GM20431 (cell line): ENCODE results near the gene NFX1.

Experiments
- in situ Hi-C: fragments of 300-500 bp; cut with MseI, MboI; formaldehyde crosslinking; loops from one replicate; pipeline ENCODE4 v1.15.0; 2020; ENCODE audit warnings: low sequenced_read_pairs; ENCODE audit not compliant: unreplicated experiment

The NFX1 gene

DNA sequence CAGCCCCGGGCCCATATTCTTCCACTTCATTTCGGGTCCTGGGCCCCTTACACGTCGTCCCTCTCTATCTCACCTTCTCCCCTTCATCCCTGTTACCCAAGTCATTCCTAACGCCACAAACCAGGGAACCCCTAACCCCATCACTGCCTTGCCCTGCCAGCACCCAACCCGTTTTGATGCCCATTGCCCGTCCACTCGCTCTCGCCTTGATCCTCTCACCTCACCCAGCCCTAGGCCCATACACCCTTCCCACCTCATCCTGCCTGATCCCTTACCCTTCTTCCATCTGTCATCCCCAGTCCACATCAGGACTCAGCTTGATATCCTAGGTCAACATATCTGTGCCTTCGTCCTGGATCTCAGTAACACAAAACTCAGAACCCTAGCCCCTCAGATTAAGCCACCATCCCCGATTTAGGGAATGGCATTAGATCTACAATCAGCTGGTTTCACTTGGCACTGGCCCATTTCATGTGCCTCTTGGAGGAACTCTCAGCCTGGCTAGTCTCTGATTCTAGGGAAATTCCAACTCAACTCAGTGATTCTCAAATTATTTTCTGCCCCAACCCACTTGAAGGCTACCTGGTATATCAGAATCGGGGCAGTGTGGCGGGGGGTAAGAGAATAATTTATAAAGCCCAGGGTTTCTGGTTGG lies 25.0 kb upstream of the NFX1 start:
- in situ Hi-C loops = no loop called here

DNA sequence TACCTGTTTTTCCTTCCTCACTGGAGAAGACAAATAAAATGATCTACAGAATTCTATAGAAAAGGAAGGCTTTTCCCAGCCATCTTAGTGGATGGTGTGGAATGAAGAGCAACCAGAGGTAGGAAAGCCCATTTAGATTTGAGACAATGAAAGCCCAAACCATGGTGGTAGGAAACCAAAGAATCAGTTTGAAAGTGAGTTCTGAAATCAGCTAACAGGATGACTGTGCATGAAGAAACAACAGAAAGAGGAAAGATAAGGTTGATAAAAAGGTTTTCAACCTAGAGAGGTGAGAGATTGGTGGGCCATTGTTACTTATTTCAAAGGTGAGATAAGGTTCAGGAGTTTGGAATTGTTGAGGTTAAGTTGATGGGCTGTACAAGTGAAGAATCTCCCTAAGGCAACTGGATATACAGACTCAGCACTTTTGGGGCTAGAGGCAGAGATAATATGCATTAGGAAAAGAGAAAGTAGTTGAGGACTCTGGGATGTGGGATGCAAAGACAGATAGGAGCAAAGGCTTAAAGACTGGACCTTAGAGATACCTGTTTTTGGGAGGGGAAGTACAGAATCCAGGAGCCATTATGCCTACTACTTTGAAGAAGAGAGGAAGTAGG lies 23.1 kb upstream of the NFX1 start:
- in situ Hi-C loops = no loop called here

DNA sequence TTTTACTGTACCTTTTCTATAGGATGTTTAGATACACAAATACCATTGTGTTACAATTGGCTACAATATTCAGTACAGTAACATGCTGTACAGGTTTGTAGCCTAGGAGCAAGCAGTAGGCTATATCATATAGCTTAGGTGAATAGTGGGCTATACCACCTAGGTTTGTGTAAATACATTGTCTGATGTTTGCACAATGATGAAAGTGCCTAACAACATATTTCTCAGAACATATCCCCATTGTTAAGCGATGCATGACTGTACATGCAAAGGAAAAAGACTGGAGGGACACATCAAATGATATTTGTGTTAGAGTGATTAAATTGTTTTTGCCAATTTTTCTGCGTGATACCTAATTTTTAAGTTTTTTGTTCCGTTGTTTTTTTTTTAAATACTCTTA lies 20.2 kb upstream of the NFX1 start:
- in situ Hi-C loops = no loop called here

DNA sequence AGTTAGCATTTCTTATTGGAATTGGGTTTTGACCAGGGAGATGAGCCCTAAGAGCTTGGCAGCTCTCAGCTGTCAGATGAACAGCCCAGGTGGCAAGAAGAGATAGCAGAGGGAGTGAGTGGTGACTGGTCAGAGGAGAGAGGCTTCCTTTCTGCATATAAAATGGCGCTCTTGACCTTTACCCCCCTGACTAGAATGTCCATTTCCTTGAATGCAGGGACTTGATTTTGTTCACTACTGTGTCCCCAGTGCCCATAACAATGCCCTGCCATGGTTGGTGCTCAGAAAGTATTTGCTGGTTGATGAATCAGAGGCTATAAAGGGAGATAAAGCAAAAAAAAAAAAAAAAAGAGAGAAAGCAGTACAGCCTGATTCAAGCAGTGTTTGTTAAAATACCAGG lies 18.3 kb upstream of the NFX1 start:
- in situ Hi-C loops = no loop called here

DNA sequence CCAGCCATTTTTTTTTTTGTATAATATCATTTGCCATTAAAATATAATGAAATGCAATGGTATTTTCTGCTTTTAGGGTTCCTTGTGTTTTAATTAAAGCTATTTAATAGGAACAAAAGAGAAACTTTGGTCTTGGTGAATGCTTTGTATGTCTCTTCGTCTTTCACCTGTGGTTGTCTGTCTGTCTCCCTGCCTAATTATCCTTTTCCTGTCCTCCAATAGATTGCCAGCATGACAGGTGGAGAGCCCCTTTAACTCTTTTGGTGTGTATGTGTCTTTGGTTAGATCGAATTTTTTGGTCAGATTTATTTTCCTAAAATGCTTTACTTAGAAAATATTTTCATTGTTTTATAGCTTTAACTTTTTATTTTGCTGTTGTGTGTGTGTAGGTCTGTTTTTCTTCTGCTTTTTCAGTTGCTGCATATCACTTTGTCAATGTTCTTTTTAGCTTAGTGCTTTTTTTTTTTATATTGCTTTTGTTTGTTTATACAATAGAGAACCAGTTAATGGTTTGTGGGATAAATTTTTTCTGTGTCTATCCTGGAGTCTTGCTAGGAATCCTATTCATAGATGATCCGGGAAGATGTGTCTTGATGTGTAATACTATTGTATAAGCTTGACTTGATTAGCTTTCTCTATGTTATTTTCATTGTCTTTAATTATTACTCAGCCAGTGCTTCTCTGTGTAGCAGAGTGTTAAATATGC lies 16.9 kb upstream of the NFX1 start:
- in situ Hi-C loops = no loop called here

DNA sequence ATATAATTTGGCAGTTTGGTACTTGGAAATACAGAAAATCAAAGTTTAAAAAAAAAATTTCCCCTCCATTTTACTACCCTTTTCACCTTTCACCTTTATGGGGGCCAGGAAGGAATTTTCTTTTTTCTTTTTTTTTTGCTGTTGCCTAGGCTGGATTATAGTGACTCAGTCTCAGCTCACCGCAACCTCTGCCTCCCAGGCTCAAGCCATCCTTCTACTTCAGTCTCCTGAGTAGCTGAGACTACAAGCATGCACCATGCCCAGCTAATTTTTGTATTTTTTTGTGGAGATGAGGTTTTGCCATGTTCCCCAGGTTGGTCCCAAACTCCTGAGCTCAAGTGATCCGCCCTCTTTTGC lies 16.4 kb upstream of the NFX1 start:
- in situ Hi-C loops = no loop called here

DNA sequence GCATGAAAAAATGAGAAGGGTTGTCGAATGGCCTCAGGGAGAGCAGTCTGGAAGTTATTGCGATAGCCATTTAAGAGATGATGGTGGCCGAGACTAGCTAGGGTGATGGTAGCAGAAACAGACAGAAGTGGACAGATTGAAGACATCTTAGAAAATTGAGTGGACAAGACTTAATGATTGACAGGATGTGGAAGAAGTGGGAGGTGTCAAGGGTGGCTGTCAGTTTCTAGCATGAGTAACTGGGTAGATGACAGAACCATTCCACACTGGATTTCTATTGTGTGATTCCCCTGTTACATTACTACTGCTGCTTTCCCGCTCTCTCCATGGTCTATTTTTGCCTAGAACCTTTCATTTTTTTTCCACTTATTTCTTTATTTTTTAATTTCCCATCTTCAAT lies 12.8 kb upstream of the NFX1 start:
- in situ Hi-C loops = no loop called here

DNA sequence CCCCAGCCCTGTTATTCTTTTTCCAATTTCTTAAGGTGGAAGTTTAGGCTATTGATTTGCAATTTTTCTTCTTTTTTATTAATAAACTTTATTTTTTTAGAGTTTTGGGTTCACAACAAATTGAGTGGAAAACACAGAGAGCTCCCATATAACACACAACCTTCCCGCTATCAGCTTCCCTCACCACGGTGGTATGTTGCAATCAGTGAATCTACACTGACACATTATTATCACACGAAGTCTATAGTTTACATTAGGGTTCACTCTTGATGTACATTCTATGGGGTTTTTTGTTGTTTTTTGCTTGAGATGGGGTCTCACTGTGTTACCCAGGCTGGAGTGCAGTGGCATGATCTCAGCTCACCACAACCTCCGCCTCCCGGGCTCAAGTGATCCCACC lies 4.8 kb upstream of the NFX1 start:
- in situ Hi-C loops = no loop called here

DNA sequence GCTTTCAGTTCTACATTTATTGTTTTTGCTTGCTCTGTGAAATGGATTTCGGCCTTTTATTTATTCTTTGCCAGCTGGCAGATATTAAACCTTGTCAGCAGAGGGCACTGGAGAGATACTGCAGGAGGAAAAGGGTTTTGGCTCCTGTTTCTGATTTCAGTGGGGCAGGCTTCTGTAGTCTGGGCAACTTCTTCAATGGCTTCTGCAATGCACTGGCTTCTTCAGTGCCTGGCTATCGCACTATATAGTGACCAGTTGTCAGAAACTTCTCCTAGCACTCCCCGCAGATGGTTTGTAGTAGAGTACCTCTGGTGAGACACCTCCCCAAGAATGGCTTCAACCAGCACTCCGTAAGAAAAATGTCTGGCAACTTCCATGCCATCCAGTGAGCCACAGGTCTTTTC lies 3.2 kb upstream of the NFX1 start:
- in situ Hi-C loops = no loop called here

DNA sequence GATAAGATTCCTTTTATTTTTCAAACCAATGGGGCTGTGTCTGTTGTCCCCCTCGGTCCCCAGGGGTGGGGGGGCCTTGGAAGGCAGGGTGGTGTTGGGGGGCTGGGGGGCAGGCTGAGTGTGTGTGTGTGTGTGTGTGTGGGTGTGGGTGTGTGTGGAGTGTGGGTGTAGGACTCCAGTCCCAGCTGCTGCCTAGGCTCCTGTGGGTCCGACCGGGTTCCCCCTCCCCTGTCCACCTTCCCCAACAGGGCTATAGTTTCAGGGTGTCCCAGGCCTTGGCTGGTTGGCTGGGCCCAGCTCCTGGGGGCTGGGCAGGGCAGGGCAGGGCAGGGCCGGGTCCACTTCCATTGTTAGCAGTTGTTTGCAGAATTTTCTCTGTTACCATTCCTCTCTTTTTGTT lies 2.1 kb upstream of the NFX1 start:
- in situ Hi-C loops = no loop called here

DNA sequence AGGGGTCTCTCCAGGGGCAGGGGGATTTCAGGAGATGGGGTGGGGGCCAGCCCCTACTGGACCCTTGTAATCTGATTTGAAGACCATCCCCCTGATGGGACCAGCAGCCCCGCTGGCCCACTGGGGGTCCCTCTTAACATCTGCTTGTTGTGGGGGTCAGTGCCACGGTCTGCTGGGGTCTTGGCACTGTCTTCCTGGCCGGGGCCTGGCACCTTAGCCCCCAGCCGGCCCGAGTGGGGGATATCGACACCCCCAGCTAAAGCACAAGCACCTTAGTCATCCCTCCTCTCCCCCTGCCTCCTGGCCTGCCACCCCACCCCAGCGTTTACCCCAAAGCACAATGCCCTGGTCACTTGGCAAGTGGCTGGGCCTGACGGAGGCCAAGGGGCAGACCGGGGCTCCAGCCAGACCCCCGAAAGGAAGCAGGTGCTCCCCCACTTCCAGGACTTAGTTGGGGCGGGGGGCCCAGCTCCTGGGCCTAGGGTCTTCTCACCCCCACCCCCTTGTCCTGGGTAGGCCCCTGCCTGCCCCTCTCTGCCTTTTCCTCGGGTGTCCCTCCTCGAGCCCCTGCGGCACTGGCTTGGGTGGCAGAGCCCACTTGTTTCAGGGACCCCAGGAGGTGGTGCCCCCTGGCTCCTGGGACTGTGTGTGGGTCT lies 1.4 kb upstream of the NFX1 start:
- in situ Hi-C loops = no loop called here

DNA sequence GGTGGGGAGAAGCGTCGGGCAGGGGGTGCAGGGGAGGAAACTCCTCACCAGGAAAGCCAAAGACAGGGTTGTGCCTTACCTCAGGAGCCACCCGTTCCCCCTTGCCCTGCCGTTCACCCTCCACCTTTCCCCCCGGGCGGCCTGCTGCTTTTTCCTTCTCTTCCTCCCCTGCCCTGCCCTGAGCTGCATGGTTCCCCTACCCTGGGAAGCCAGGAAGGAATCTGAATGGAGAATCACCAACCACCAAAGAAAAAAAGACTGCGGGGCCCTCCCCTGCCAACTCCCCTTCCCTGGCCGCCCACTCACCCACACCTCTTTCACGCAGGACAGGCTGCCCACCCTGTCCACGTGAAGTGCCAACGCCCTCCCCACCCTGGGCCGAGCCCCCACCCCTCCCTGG lies 820 bp upstream of the NFX1 start:
- in situ Hi-C loops = no loop called here

DNA sequence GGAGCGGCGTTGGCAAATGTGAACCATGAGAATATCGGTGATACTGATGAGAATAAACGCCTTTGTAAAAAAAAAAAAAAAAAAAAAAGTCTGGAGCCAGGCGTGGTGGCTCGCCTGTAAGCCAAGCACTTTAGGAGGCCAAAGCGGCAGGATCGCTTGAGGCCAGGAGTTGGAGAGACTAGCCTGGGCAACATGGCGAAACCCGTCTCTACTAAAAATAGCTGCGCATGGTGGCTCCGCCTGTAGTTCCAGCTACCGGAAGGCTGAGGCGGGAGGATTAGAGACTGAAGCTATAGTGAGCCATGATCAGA lies 425 bp upstream of the NFX1 start:
- in situ Hi-C loops = no loop called here

DNA sequence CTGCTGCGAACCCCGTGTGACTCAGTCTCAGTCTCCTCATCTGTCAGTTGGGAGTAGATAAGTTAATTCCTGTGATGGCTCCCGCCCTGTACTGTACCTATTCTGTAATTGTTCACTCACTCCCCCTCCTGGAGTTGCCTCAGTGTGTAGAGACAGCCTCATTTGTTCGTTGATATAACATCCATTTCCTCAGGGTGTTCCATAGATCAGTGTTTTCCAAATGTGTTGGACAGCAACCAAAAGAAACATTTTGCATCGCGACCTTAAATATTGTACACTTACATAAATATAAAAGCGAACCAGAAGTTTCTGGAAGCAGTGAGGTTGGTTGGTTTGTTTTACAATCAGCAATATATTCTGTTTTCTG lies 698 bp downstream of the NFX1 start:
- in situ Hi-C loops = no loop called here

DNA sequence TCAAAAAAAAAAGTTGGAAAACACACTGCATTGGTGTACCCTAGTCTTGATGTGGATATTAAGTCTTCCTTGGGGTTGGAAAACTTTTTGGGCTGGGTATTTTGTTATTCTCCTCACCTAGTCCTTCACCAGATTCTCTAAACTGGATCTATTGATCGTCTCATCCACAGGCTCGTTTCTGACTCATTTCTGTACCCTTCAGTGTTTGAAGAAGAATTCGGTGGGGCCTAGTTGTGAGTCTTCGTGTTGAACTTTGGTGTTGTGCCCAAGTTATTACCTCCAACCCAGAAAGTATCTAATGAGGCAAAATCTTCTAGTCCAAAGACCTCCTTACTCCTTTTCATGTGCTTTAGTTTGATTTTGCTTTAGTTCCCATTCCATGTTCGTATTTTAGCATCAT lies 1.6 kb downstream of the NFX1 start:
- in situ Hi-C loops = no loop called here

DNA sequence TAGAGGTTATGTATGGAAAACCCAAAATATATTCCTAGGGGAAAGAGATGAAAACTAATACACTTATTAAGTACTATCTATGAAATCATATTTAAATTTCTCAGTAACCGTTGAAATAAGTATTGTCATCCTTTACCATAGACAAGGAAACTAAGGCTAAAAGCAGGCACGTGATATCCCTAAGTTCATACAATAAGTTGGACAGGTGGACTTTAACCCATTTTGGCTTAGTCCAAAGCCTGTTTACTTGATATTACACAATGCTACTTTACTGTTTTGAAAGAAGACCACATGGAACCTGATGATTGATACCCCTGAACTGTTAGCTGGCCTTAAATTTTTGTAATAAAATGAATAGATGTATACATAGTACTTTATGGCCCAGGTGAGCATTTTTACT lies 3.5 kb downstream of the NFX1 start:
- in situ Hi-C loops = no loop called here

DNA sequence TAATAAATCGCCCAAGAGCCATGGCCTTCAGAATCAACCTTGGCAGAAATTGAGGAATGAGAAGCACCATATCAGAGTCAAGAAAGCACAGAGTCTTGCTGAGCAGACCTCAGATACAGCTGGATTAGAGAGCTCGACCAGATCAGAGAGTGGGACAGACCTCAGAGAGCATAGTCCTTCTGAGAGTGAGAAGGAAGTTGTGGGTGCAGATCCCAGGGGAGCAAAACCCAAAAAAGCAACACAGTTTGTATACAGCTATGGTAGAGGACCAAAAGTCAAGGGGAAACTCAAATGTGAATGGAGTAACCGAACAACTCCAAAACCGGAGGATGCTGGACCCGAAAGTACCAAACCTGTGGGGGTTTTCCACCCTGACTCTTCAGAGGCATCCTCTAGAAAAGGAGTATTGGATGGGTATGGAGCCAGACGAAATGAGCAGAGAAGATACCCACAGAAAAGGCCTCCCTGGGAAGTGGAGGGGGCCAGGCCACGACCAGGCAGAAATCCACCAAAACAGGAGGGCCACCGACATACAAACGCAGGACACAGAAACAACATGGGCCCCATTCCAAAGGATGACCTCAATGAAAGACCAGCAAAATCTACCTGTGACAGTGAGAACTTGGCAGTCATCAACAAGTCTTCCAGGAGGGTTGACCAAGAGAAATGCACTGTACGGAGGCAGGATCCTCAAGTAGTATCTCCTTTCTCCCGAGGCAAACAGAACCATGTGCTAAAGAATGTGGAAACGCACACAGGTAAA lies 4.5 kb downstream of the NFX1 start:
- in situ Hi-C loops = no loop called here

DNA sequence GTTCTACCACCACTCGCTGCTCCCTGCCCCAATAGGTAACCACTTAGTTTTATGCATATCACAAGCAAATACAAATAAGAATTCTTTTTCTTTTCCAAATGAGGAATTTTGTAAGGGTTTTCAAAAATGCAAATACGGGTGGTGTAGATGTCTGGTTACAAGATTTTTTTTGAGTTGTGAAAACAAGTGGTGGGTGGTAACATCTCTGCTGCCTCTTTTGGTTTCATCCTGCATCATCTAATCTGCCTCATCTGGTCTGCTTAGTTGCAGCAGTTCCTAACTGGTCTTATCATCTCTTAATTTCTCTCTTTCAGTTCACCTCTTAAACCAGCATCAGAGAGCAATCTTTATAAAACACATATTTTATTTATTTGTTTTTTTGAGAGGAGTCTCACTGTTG lies 5.3 kb downstream of the NFX1 start:
- in situ Hi-C loops = no loop called here

DNA sequence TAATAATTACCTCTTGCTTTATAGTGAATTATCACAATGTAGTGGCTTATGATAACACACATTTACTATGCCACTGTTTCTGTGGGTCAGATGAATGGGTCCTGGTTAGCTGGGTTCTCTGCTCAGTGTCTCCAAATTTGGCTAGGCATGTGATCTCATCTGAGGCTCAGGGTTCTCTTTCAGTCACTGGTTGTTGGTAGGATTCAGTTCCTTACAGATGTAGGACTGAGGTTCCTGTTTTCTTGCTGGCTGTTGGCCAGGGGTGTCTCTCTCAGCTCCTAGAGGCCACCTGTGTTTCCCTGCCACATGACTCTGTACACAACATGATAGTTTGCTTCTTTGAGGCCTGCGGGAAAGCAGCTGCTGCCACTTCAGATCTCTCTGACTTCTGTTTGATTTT lies 7.1 kb downstream of the NFX1 start:
- in situ Hi-C loops = no loop called here

DNA sequence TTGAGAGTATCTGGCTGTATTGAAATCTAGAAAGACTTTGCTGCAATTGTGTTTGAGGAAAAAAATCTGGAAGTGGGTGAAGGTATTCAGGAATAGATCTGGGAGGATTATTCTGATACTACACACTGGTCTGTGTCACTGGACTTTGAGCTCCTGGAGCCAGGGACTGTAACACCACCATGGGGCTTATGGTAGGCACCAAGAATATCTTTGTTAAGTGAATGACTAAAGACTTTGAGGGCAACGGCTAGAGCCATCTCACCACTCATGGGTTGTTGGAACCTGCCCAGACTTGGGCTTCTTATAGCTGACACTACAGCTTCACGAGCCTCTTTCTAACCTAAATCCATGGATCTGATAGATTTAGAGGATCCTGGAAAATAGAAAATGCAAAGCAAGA lies 10.2 kb downstream of the NFX1 start:
- in situ Hi-C loops = no loop called here

DNA sequence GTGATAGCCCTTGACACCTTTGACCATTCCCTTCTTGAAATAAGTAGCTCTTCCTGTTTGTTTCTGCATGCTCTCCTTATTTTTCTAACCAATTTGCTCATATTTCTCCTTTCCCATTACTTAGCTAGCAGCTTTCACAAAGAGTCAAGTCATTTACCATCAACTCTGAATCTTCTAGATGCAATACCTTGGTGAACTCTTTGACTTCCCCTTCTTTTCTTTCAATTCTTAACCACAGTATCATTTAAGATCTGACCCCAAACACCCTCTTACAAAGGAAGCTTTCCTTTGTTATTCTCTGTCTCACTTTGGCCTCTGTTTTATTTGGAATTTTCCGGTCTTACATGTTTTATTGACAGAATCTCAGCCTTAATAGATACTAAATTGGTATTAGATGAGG lies 14.0 kb downstream of the NFX1 start:
- in situ Hi-C loops = no loop called here
